Measurements from ENCODE around the gene FAM227B. TPM values are rescaled to one million over a fixed set of nuclear protein-coding genes. Genes with fewer than 3 reads are reported as not detected.

The FAM227B gene
- total RNA-seq, 2 experiments from 2014 or later, result 2.9 to 4.1 TPM

Other genes with a start within 250 kb of the FAM227B start
- gene FGF7, start 197.6 kb downstream of the FAM227B start, total RNA-seq, result not detected
- gene DTWD1, start 230 bp upstream of the FAM227B start, total RNA-seq, result 10 to 100 TPM; 24.8 to 25.0 TPM